ENCODE results near the gene TLCD5.

The TLCD5 gene

GRCh38 chr11:120324932-120325810 lies at the start of gene TLCD5:
TLCD5 (plus strand) TSS chr11:120325299; CDS start chr11:120327442, 2,143 bp downstream.
- DNase-seq (ENCODE audit: low read depth, low spot score), result peak; percentile 64

GRCh38 chr11:120279502-120279901 lies 45.6 kb upstream of the TLCD5 start:
- DNase-seq (ENCODE audit: low read depth, low spot score), result no peak

- DNase-seq (ENCODE audit: low read depth, low spot score), result no peak
Measured at GRCh38 chr11:120280600-120281051, 44.5 kb upstream of the TLCD5 start.

- DNase-seq (ENCODE audit: low read depth, low spot score), result no peak
Measured at GRCh38 chr11:120281143-120281795, 43.8 kb upstream of the TLCD5 start.

GRCh38 chr11:120283124-120283523 lies 42.0 kb upstream of the TLCD5 start:
- no peak for DNase-seq (ENCODE audit: low read depth, low spot score)

- DNase-seq (ENCODE audit: low read depth, low spot score), result no peak
Measured at GRCh38 chr11:120284272-120284671, 40.8 kb upstream of the TLCD5 start.

- no peak for DNase-seq (ENCODE audit: low read depth, low spot score)
Measured at GRCh38 chr11:120285256-120285655, 39.8 kb upstream of the TLCD5 start.

GRCh38 chr11:120288021-120288420 lies 37.1 kb upstream of the TLCD5 start:
- no peak for DNase-seq (ENCODE audit: low read depth, low spot score)

GRCh38 chr11:120289426-120289825 lies 35.7 kb upstream of the TLCD5 start:
- no peak for DNase-seq (ENCODE audit: low read depth, low spot score)

GRCh38 chr11:120290956-120291355 lies 34.1 kb upstream of the TLCD5 start:
- no peak for DNase-seq (ENCODE audit: low read depth, low spot score)

GRCh38 chr11:120293038-120293800 lies 31.9 kb upstream of the TLCD5 start:
- no peak for DNase-seq (ENCODE audit: low read depth, low spot score)

- no peak for DNase-seq (ENCODE audit: low read depth, low spot score)
Measured at GRCh38 chr11:120294096-120294495, 31.0 kb upstream of the TLCD5 start.

GRCh38 chr11:120295099-120295498 lies 30.0 kb upstream of the TLCD5 start:
- no peak for DNase-seq (ENCODE audit: low read depth, low spot score)

- no peak for DNase-seq (ENCODE audit: low read depth, low spot score)
Measured at GRCh38 chr11:120296554-120296953, 28.5 kb upstream of the TLCD5 start.

GRCh38 chr11:120298461-120298860 lies 26.6 kb upstream of the TLCD5 start:
- no peak for DNase-seq (ENCODE audit: low read depth, low spot score)

- DNase-seq (ENCODE audit: low read depth, low spot score), result no peak
Measured at GRCh38 chr11:120302001-120302805, 22.9 kb upstream of the TLCD5 start.

- no peak for DNase-seq (ENCODE audit: low read depth, low spot score)
Measured at GRCh38 chr11:120303004-120303637, 22.0 kb upstream of the TLCD5 start.

GRCh38 chr11:120304526-120304925 lies 20.6 kb upstream of the TLCD5 start:
- DNase-seq (ENCODE audit: low read depth, low spot score), result no peak

- DNase-seq (ENCODE audit: low read depth, low spot score), result no peak
Measured at GRCh38 chr11:120305286-120305685, 19.8 kb upstream of the TLCD5 start.

- DNase-seq (ENCODE audit: low read depth, low spot score), result peak; percentile 45
Measured at GRCh38 chr11:120306519-120307242, 18.4 kb upstream of the TLCD5 start.
